Esophagus muscularis mucosa (tissue), 4 donors: ENCODE measurements around the gene RIT1. TPM values are rescaled to one million over a fixed set of nuclear protein-coding genes. Genes with fewer than 3 reads are reported as not detected.

ENCODE experiments used
- DNase-seq: peaks from one replicate; pipeline ENCODE4 v3.0.0-alpha.2; 2017; ENCODE audit errors: extremely low spot score
- H3K27ac ChIP-seq, 4 donors: fragments of 200-600 bp; sonication (generic); replicated peaks in 1 of 4; 1 replicate in 3 of 4; 2 replicates in 1 of 4; pipeline ENCODE4 v1.5.1; 2016 to 2019; ENCODE audit warnings: mild to moderate bottlenecking in 1 of 4
- H3K27me3 ChIP-seq, 4 donors: fragments of 200-600 bp; sonication (generic); one replicate each; pipeline versions ENCODE4 v1.5.1 to v1.6.0; 2016 to 2019
- H3K36me3 ChIP-seq, 4 donors: fragments of 200-600 bp; sonication (generic); one replicate each; pipeline ENCODE4 v1.5.1; 2016 to 2019
- H3K4me1 ChIP-seq, 4 donors: fragments of 200-600 bp; sonication (generic); one replicate each; pipeline ENCODE4 v1.5.1; 2016 to 2019
- H3K4me3 ChIP-seq, 4 donors: fragments of 200-600 bp; sonication (generic); 1 replicate in 2 of 4; 2 replicates in 2 of 4; pipeline ENCODE4 v1.5.1; 2016 to 2019; ENCODE audit warnings: mild to moderate bottlenecking in 4 of 4, moderate library complexity in 1 of 4
- H3K9me3 ChIP-seq, 4 donors: fragments of 200-600 bp; sonication (generic); 1 replicate in 3 of 4; 2 replicates in 1 of 4; pipeline ENCODE4 v1.5.1; 2016 to 2019
- EP300 ChIP-seq: sonication (generic); formaldehyde crosslinking; IDR thresholded peaks from one replicate; pipeline ENCODE4 v1.6.1; 2017; ENCODE audit warnings: antibody characterized with exemption
- POLR2A ChIP-seq: fragments of 450-650 bp; IDR thresholded peaks from one replicate; pipeline ENCODE4 v1.6.1; 2017; ENCODE audit warnings: antibody characterized with exemption, moderate library complexity, mild to moderate bottlenecking, low read depth
- POLR2AphosphoS5 ChIP-seq, 2 donors: sonication (generic); formaldehyde crosslinking; IDR thresholded peaks; one replicate each; pipeline ENCODE4 v1.6.1; 2017; ENCODE audit warnings: antibody characterized with exemption in 2 of 2
- WGBS: methylation state at CpG from one replicate; pipeline ENCODE4 v1.1.5; 2018; 5-methylcytosine and 5-hydroxymethylcytosine counted together
- intact Hi-C: fragments of 100-400 bp; cut with DNase I; formaldehyde crosslinking; loops from one replicate; pipeline ENCODE4 v1.15.1; 2023
- total RNA-seq, 4 donors: library from RNA; depleted of rRNA; stranded (reverse); fragments of >200 nt; gene quantifications; one replicate each; pipeline versions ENCODE4 v1.1.0 to v1.2.1, GENCODE V29; 2016
- TF ChIP-seq, protein P1 (sequence below), 3 experiments: fragments of 200-600 bp in 2 of 3; fragments of 450-650 bp in 1 of 3; sonication (generic) in 2 of 3; IDR thresholded peaks; one replicate each; pipeline ENCODE4 v1.5.1; 2017 to 2019; ENCODE audit warnings: antibody characterized with exemption in 3 of 3, mild to moderate bottlenecking in 2 of 3, moderate library complexity in 1 of 3

The RIT1 gene
- total RNA-seq, 4 donors from 2014 or later = 23.0 to 36.8 (median 32.3) TPM

GRCh38 chr1:155893389-155894142, 17.6 kb downstream of the RIT1 start:
- Histone ChIP-seq H3K4me3 (no peak overlapping the region), H3K36me3 (peaks cover 8 to 26% (median 19%) of the 10 kb centered on the region in 4 donors), H3K9me3 (no peaks in the 10 kb centered on the region), H3K27me3 (no peaks in the 10 kb centered on the region), H3K27ac (peak overlapping the region; percentile 63 to 76 (median 68)), H3K4me1 (peaks cover 16 to 21% (median 20%) of the 10 kb centered on the region in 4 donors)
- TF ChIP-seq POLR2AphosphoS5 (IDR thresholded peaks at IDR 0.05) (peak; percentile 48 to 53), POLR2A (no peak), EP300 (no peak)
- TF ChIP-seq, protein P1, sequence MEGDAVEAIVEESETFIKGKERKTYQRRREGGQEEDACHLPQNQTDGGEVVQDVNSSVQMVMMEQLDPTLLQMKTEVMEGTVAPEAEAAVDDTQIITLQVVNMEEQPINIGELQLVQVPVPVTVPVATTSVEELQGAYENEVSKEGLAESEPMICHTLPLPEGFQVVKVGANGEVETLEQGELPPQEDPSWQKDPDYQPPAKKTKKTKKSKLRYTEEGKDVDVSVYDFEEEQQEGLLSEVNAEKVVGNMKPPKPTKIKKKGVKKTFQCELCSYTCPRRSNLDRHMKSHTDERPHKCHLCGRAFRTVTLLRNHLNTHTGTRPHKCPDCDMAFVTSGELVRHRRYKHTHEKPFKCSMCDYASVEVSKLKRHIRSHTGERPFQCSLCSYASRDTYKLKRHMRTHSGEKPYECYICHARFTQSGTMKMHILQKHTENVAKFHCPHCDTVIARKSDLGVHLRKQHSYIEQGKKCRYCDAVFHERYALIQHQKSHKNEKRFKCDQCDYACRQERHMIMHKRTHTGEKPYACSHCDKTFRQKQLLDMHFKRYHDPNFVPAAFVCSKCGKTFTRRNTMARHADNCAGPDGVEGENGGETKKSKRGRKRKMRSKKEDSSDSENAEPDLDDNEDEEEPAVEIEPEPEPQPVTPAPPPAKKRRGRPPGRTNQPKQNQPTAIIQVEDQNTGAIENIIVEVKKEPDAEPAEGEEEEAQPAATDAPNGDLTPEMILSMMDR (IDR thresholded peaks at IDR 0.05) = no peak
- intact Hi-C loops = no loop called here
- no peak for DNase-seq
- 65% methylated on average over 10 of the region's 10 CpGs for WGBS

DNA sequence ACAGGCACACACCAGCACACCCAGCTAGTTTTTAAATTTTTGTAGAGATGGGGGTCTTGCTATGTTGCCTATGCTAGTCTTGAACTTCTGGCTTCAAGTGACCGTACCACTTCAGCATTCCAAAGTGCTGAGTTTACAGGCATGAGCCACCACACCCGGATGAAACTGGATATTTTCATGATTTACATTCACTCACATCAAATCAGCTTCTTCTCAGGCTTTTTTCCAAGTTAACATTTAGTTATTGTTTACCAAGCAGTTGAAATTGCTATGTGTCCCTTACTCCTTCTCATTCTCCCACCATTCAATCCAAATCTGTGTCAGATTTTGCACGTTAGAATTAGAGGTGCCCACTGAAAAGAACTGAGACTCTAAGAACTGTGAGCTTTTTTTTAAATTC, 18.4 kb downstream of the RIT1 start:
- DNase-seq = no peak
- WGBS = 21% methylated on average over 3 of the region's 3 CpGs
- Histone ChIP-seq H3K4me3 (no peak overlapping the region), H3K27ac (peak overlapping the region; percentile 63 to 76 (median 68)), H3K9me3 (no peaks in the 10 kb centered on the region), H3K27me3 (no peaks in the 10 kb centered on the region), H3K4me1 (peaks cover 16 to 21% (median 20%) of the 10 kb centered on the region in 4 donors), H3K36me3 (peaks cover 8 to 23% (median 15%) of the 10 kb centered on the region in 4 donors)
- intact Hi-C loops = no loop called here
- TF ChIP-seq EP300 (no peak), POLR2A (no peak), POLR2AphosphoS5 (IDR thresholded peaks at IDR 0.05) (no peak)
- TF ChIP-seq, protein P1 (IDR thresholded peaks at IDR 0.05) = no peak

DNA sequence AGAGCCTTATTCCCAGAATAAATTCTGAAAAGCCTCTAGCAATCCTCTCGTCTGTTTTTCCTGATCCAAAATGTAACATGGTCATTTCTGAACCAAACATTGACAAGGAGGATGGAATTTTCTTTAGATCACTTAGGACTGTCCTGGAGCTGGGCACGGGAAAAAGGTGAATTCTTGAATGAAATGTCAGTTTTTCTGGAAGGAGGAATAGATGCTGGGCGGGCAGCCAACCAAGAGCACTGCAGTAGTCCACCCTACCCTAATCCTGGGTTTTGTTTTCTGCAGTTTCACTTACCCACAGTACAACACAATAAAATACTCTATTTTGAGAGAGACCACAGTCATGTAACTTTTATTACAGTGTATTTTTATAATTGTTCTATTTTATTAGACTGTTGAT, 20.9 kb downstream of the RIT1 start:
- no peak overlapping the region for H3K4me3 ChIP-seq
- H3K4me1 ChIP-seq = peaks cover 16 to 21% (median 20%) of the 10 kb centered on the region in 4 donors
- no peak overlapping the region for H3K27ac ChIP-seq
- H3K27me3 ChIP-seq = no peaks in the 10 kb centered on the region
- H3K36me3 ChIP-seq = no peaks in the 10 kb centered on the region
- H3K9me3 ChIP-seq = no peaks in the 10 kb centered on the region
- 77% methylated on average over 3 of the region's 3 CpGs for WGBS
- TF ChIP-seq EP300 (no peak), POLR2A (no peak), POLR2AphosphoS5 (IDR thresholded peaks at IDR 0.05) (no peak)
- TF ChIP-seq, protein P1 (IDR thresholded peaks at IDR 0.05) = no peak
- intact Hi-C loops = no loop called here
- DNase-seq = no peak

- TF ChIP-seq POLR2A (no peak), POLR2AphosphoS5 (IDR thresholded peaks at IDR 0.05) (no peak), EP300 (no peak)
- TF ChIP-seq, protein P1 (IDR thresholded peaks at IDR 0.05) = no peak
- H3K27ac ChIP-seq = no peak overlapping the region
- intact Hi-C loops = no loop called here
- no peaks in the 10 kb centered on the region for H3K9me3 ChIP-seq
- no peaks in the 10 kb centered on the region for H3K36me3 ChIP-seq
- H3K4me1 ChIP-seq = peaks cover 16 to 22% (median 20%) of the 10 kb centered on the region in 4 donors
- no peak overlapping the region for H3K4me3 ChIP-seq
- no peaks in the 10 kb centered on the region for H3K27me3 ChIP-seq
- DNase-seq = no peak
- WGBS = 81% methylated on average over 2 of the region's 2 CpGs
Measured at GRCh38 chr1:155889566-155889965, 21.6 kb downstream of the RIT1 start.
